RWPE2 (cell line): Measurements from ENCODE around the gene TIMM10B.
A peak's percentile ranks its signal among the peaks of the same experiment; 100 is the strongest.

Experiments used
- ATAC-seq: fragments of 200-7000 bp; cut with Tn5 transposase; 3 replicates; pipeline ENCODE4 v1.9.1; 2021; ENCODE audit warnings: low read depth
- DNase-seq: peaks from one replicate; pipeline ENCODE4 v3.0.0-alpha.2; 2020; ENCODE audit warnings: low spot score
- H3K27ac ChIP-seq: fragments of 450-650 bp; 2 replicates; pipeline ENCODE4 v1.5.1; 2017; ENCODE audit warnings: mild to moderate bottlenecking; ENCODE audit not compliant: poor library complexity, severe bottlenecking
- H3K27me3 ChIP-seq: fragments of 250-450 bp; sonication (Bioruptor Pico); 2 replicates; pipeline ENCODE4 v1.5.1; 2021; ENCODE audit warnings: mild to moderate bottlenecking, moderate library complexity; ENCODE audit not compliant: insufficient read depth, poor library complexity, severe bottlenecking
- H3K36me3 ChIP-seq: fragments of 250-450 bp; sonication (Bioruptor Pico); 2 replicates; pipeline ENCODE4 v1.5.1; 2020; ENCODE audit warnings: low read depth, mild to moderate bottlenecking, moderate library complexity
- H3K4me1 ChIP-seq: fragments of 250-450 bp; sonication (Bioruptor Pico); 2 replicates; pipeline ENCODE4 v1.5.1; 2021; ENCODE audit warnings: mild to moderate bottlenecking, moderate library complexity; ENCODE audit not compliant: insufficient read depth, poor library complexity, severe bottlenecking
- H3K4me3 ChIP-seq: fragments of 250-450 bp; sonication (Bioruptor Pico); 2 replicates; pipeline ENCODE4 v1.5.1; 2021; ENCODE audit warnings: mild to moderate bottlenecking, moderate library complexity; ENCODE audit not compliant: severe bottlenecking
- H3K9me3 ChIP-seq: fragments of 250-450 bp; sonication (Bioruptor Pico); 2 replicates; pipeline ENCODE4 v1.5.1; 2021; ENCODE audit warnings: mild to moderate bottlenecking, moderate library complexity; ENCODE audit not compliant: severe bottlenecking
- TF ChIP-seq, protein P1 (sequence below): fragments of 450-650 bp; IDR thresholded peaks from one replicate; pipeline ENCODE4 v1.5.1; 2017; ENCODE audit warnings: mild to moderate bottlenecking, moderate library complexity; ENCODE audit not compliant: poor library complexity, severe bottlenecking

The TIMM10B gene

DNA sequence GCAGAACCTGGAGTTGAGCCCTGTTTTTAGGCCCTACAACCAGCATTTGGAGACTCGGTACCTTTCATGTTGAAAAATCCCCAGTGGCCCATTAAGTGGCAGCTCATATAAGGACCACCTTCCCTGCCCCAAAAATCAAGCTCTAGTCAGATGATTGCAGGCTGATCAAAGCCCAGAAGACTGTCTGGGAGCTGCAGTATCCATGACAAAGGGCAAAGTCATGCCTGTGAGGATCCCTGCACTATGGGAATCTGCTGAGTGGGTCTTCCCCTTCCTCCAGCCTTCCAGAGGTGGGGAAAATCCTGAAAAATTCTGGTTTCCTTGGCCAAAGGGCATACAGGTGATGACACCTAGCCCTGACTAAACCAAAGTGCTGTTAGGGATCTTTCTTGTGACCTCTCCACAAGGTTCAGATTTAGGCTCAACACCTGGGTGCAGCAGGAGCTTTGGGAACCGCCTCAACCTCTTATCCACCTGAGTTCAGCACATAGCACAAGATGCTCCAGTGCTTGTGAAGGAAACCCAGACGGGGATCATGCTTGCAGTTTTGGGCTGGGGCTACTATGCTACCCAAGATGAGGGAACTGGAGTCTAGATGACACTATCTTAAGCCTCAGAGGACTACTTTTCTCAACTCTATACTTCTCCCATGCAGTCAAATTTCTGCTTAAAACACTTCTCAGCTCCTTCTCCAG lies 6.3 kb upstream of the TIMM10B start:
- no peak for DNase-seq

DNA sequence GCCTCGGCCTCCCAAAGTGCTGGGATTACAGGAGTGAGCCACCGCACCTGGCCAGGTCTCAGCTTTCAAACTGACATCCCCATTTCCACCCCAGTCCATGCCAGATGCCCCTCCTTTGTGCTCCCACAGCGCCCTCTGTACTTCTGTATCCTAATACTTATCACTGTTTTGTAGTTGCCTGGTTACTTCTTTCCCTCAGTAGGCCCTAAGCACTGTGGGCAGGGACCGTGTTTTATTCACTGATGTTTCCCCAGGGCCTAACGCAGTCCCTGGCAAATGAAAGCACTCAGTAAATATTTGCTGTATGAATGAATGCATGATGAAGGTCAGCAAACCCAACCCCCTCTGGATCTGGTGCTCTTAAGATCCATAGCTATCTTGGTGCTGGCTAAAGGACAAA lies 5.4 kb upstream of the TIMM10B start:
- no peak for DNase-seq

More for the DNA sequence above, 6.3 kb upstream of the TIMM10B start:
- no peak overlapping the region for H3K4me3 ChIP-seq
- no peaks in the 10 kb centered on the region for H3K27me3 ChIP-seq
- ATAC-seq, result no peak
- TF ChIP-seq, protein P1, sequence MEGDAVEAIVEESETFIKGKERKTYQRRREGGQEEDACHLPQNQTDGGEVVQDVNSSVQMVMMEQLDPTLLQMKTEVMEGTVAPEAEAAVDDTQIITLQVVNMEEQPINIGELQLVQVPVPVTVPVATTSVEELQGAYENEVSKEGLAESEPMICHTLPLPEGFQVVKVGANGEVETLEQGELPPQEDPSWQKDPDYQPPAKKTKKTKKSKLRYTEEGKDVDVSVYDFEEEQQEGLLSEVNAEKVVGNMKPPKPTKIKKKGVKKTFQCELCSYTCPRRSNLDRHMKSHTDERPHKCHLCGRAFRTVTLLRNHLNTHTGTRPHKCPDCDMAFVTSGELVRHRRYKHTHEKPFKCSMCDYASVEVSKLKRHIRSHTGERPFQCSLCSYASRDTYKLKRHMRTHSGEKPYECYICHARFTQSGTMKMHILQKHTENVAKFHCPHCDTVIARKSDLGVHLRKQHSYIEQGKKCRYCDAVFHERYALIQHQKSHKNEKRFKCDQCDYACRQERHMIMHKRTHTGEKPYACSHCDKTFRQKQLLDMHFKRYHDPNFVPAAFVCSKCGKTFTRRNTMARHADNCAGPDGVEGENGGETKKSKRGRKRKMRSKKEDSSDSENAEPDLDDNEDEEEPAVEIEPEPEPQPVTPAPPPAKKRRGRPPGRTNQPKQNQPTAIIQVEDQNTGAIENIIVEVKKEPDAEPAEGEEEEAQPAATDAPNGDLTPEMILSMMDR, result no peak
- no peaks in the 10 kb centered on the region for H3K9me3 ChIP-seq
- H3K36me3 ChIP-seq, result peaks cover 35% of the 10 kb centered on the region
- H3K27ac ChIP-seq, result peak overlapping the region; percentile 64
- no peaks in the 10 kb centered on the region for H3K4me1 ChIP-seq

DNA sequence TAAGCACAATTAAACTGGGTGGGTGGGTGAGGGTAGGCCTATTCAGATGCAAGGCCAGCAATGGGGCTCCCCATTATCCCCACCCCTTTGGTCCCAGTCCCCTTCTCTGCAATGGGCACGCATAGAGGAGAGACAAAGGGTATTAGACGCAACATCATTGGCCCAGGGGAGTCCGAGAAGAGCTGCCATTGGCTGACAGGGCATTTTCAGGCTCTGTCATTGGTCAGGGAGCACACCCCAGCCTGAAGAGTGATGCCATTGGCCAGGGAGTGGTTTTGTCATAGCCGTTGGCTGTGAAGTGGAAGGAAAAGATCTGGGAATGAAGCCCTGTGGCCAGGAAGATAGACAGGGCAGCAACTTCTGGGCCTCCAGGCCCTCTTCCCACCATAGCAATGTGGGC lies 4.7 kb upstream of the TIMM10B start:
- no peak for ATAC-seq
- Histone ChIP-seq H3K27me3 (no peaks in the 10 kb centered on the region), H3K4me1 (no peaks in the 10 kb centered on the region), H3K9me3 (no peaks in the 10 kb centered on the region), H3K4me3 (no peak overlapping the region), H3K36me3 (peaks cover 38% of the 10 kb centered on the region), H3K27ac (no peak overlapping the region)
- TF ChIP-seq, protein P1, result no peak
- no peak for DNase-seq

More for the DNA sequence above, 5.4 kb upstream of the TIMM10B start:
- H3K9me3 ChIP-seq, result no peaks in the 10 kb centered on the region
- TF ChIP-seq, protein P1, result no peak
- H3K27ac ChIP-seq, result no peak overlapping the region
- peaks cover 38% of the 10 kb centered on the region for H3K36me3 ChIP-seq
- no peaks in the 10 kb centered on the region for H3K4me1 ChIP-seq
- no peak overlapping the region for H3K4me3 ChIP-seq
- no peak for ATAC-seq
- H3K27me3 ChIP-seq, result no peaks in the 10 kb centered on the region

DNA sequence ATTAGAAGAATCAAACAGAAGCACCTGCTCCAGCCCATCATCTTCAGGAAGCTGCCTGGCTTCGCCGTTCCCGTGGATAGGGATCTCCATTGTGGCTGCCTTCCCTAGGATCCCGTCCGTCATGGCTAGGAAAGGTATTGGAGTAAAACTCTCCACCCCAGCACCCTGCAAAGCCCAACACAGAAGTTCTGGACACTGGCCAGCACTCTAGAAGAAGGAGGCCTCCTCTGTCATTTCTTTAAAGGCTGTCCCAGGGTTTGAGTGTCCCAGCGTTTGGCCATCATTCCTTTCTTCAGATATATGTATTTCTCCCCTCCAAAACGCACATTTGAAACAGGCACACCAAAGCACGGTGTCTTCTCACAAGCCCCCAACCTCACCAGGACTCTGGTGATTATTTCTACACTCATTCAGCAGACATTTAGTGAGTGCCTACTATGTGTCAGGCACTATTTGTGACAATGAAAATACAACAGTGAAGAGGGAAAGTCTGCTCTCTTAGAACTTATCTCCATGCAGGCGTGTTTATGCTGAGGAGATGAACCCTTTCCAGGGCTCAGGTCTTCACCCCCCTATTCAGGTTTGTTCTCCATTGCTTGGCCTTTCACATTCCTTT lies 894 bp upstream of the TIMM10B start:
- no peak for ATAC-seq
- Histone ChIP-seq H3K27me3 (no peaks in the 10 kb centered on the region), H3K36me3 (peaks cover 73% of the 10 kb centered on the region), H3K4me3 (peak overlapping the region; percentile 63), H3K9me3 (no peaks in the 10 kb centered on the region), H3K27ac (peak overlapping the region; percentile 61), H3K4me1 (peaks cover 6% of the 10 kb centered on the region)
- TF ChIP-seq, protein P1, result no peak
- DNase-seq, result no peak

DNA sequence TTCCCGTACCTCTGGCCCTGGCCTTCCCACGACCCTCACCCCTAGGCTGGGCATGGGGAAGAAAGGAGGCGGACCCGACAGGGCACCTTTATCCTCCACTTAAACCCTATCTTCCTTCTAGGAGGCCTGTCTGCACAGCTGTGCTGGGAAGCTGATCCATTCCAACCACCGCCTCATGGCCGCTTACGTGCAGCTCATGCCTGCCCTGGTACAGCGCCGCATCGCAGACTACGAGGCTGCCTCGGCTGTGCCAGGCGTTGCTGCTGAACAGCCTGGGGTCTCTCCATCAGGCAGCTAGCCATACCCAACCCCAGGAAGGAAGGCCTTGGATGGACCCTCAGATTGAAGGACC lies 599 bp downstream of the TIMM10B start:
- DNase-seq (no peak), ATAC-seq (peak; percentile 16; the same call in 2 of the 3 replicates)
- TF ChIP-seq, protein P1, result no peak
- Histone ChIP-seq H3K4me1 (peaks cover 6% of the 10 kb centered on the region), H3K36me3 (peaks cover 81% of the 10 kb centered on the region), H3K27me3 (no peaks in the 10 kb centered on the region), H3K9me3 (no peaks in the 10 kb centered on the region), H3K27ac (peak overlapping the region; percentile 61), H3K4me3 (peak overlapping the region; percentile 63)
